Neural cell (in vitro differentiated cells): ENCODE results near the gene PLCZ1. TPM values are rescaled to one million over a fixed set of nuclear protein-coding genes. Genes with fewer than 3 reads are reported as not detected.

Experiments
- H2AFZ ChIP-seq: fragments of 200-600, 300-800 bp; sonication (generic), shearing (Covaris generic); 2 replicates; pipeline ENCODE4 v1.6.0; 2014; ENCODE audit warnings: low read depth, mild to moderate bottlenecking, antibody characterized with exemption, low read length, moderate library complexity
- H3F3A ChIP-seq: fragments of 200-600 bp; shearing (Covaris generic); 2 replicates; pipeline ENCODE4 v1.6.1; 2016; ENCODE audit warnings: mild to moderate bottlenecking, moderate library complexity, mixed read lengths, antibody characterized with exemption, low read length; ENCODE audit not compliant: insufficient read depth, poor library complexity, severe bottlenecking
- H3K27ac ChIP-seq: fragments of 200-600, 300-800 bp; sonication (generic), shearing (Covaris generic); 2 replicates; pipeline ENCODE4 v1.5.1; 2014; ENCODE audit warnings: mild to moderate bottlenecking, low read length, moderate library complexity
- H3K27me3 ChIP-seq: fragments of 300-800, 200-600 bp; sonication (generic), shearing (Covaris generic); 2 replicates; pipeline ENCODE4 v1.6.0; 2014; ENCODE audit warnings: mild to moderate bottlenecking, low read depth, low read length, moderate library complexity; ENCODE audit not compliant: insufficient read depth
- H3K36me3 ChIP-seq: fragments of 300-800, 200-600 bp; sonication (generic), shearing (Covaris generic); 2 replicates; pipeline ENCODE4 v1.5.1; 2014; ENCODE audit warnings: mild to moderate bottlenecking, antibody characterized with exemption, low read length, moderate library complexity; ENCODE audit not compliant: insufficient read depth
- H3K4me2 ChIP-seq: fragments of 300-800, 200-600 bp; sonication (generic), shearing (Covaris generic); 2 replicates; pipeline ENCODE4 v1.6.0; 2014; ENCODE audit warnings: mild to moderate bottlenecking, low read length
- H3K4me3 ChIP-seq: fragments of 300-800, 200-600 bp; sonication (generic), shearing (Covaris generic); 2 replicates; pipeline ENCODE4 v1.5.1; 2014; ENCODE audit warnings: mild to moderate bottlenecking, low read length, moderate library complexity
- H3K79me2 ChIP-seq: fragments of 200-600 bp; shearing (Covaris generic); replicated peaks from 2 replicates; pipeline ENCODE4 v1.6.0; 2014; ENCODE audit warnings: mild to moderate bottlenecking, low read length, moderate library complexity; ENCODE audit not compliant: insufficient read depth
- H3K9ac ChIP-seq: fragments of 300-800, 200-600 bp; sonication (generic), shearing (Covaris generic); 2 replicates; pipeline ENCODE4 v1.6.1; 2016; ENCODE audit warnings: mild to moderate bottlenecking, low read length, mixed read lengths
- H3K9me2 ChIP-seq: fragments of 200-600 bp; shearing (Covaris generic); 2 replicates; pipeline ENCODE4 v1.6.1; 2016; ENCODE audit warnings: mild to moderate bottlenecking, low read length, mixed read lengths; ENCODE audit not compliant: insufficient read depth
- H3K9me3 ChIP-seq: fragments of 200-600, 300-800 bp; sonication (generic), shearing (Covaris generic); 2 replicates; pipeline ENCODE4 v1.6.1; 2016; ENCODE audit warnings: mild to moderate bottlenecking, mixed run types, low read length, moderate library complexity, mixed read lengths
- H4K20me1 ChIP-seq: fragments of 200-600 bp; shearing (Covaris generic); 2 replicates; pipeline ENCODE4 v1.6.1; 2016; ENCODE audit warnings: mild to moderate bottlenecking, mixed run types; ENCODE audit not compliant: insufficient read depth
- CTCF ChIP-seq: fragments of 450-650 bp; IDR thresholded peaks from 2 replicates; pipeline ENCODE4 v1.5.1; 2014; ENCODE audit warnings: antibody characterized with exemption, mild to moderate bottlenecking, moderate library complexity; ENCODE audit not compliant: poor library complexity, severe bottlenecking
- EP300 ChIP-seq: fragments of 450-650 bp; conservative IDR thresholded peaks from 2 replicates; pipeline ENCODE4 v1.6.1; 2014; ENCODE audit warnings: antibody characterized with exemption, mild to moderate bottlenecking, moderate library complexity; ENCODE audit not compliant: poor library complexity, severe bottlenecking
- EZH2 ChIP-seq: fragments of 200-600, 300-800 bp; shearing (Covaris generic), sonication (generic); IDR thresholded peaks from 2 replicates; pipeline ENCODE4 v1.6.1; 2014; ENCODE audit warnings: antibody characterized with exemption, low read length, borderline replicate concordance, mild to moderate bottlenecking; ENCODE audit not compliant: insufficient read depth, poor library complexity, severe bottlenecking
- MXI1 ChIP-seq: fragments of 450-650 bp; conservative IDR thresholded peaks from 2 replicates; pipeline ENCODE4 v1.6.1; 2014; ENCODE audit warnings: antibody characterized with exemption, mild to moderate bottlenecking; ENCODE audit not compliant: poor library complexity, severe bottlenecking
- POLR2AphosphoS5 ChIP-seq: IDR thresholded peaks from 2 replicates; pipeline ENCODE4 v1.6.1; 2012
- RAD21 ChIP-seq: fragments of 450-650 bp; conservative IDR thresholded peaks from 2 replicates; pipeline ENCODE4 v1.6.1; 2014; ENCODE audit warnings: antibody characterized with exemption, mild to moderate bottlenecking, moderate library complexity
- SMC3 ChIP-seq: fragments of 450-650 bp; conservative IDR thresholded peaks from 2 replicates; pipeline ENCODE4 v1.6.1; 2014; ENCODE audit warnings: antibody characterized with exemption, mild to moderate bottlenecking, moderate library complexity; ENCODE audit not compliant: poor library complexity
- TAF1 ChIP-seq: IDR thresholded peaks from 2 replicates; pipeline ENCODE4 v1.6.1; 2012; ENCODE audit warnings: low read depth
- polyA plus RNA-seq: library from polyadenylated mRNA; depleted of rRNA; stranded (reverse); fragments of >200 nt; gene quantifications from 2 replicates; pipeline ENCODE4 v1.2.3, GENCODE V29; 2014

PLCZ1 gene
- polyA plus RNA-seq, 1 donor from 2014 or later: not detected

- Histone ChIP-seq H3K9ac (no peak overlapping the region), H3K9me2 (no peaks in the 10 kb centered on the region), H3K36me3 (no peaks in the 10 kb centered on the region), H3K4me2 (no peak overlapping the region), H4K20me1 (no peaks in the 10 kb centered on the region), H3K27ac (no peak overlapping the region), H3K9me3 (no peaks in the 10 kb centered on the region), H3K4me3 (no peak overlapping the region), H3F3A (no peaks in the 10 kb centered on the region), H3K79me2 (no peaks in the 10 kb centered on the region), H3K27me3 (no peaks in the 10 kb centered on the region), H2AFZ (no peak overlapping the region)
- TF ChIP-seq POLR2AphosphoS5 (no peak), MXI1 (no peak), TAF1 (no peak), CTCF (no peak), EZH2 (no peak), EP300 (no peak), RAD21 (no peak)
Measured at GRCh38 chr12:18644564-18644963, 93.2 kb downstream of the PLCZ1 start.

- Histone ChIP-seq H3K79me2 (no peaks in the 10 kb centered on the region), H3K36me3 (no peaks in the 10 kb centered on the region), H3K27me3 (no peaks in the 10 kb centered on the region), H3K9ac (no peak overlapping the region), H2AFZ (no peak overlapping the region), H3K9me2 (no peaks in the 10 kb centered on the region), H3K9me3 (no peaks in the 10 kb centered on the region), H3K27ac (no peak overlapping the region), H3F3A (no peaks in the 10 kb centered on the region), H3K4me2 (no peak overlapping the region), H3K4me3 (no peak overlapping the region), H4K20me1 (no peaks in the 10 kb centered on the region)
- TF ChIP-seq MXI1 (no peak), EP300 (no peak), CTCF (no peak)
Measured at GRCh38 chr12:18643681-18644080, 94.1 kb downstream of the PLCZ1 start.

- Histone ChIP-seq H3K9me2 (no peaks in the 10 kb centered on the region), H2AFZ (no peak overlapping the region), H3K79me2 (no peaks in the 10 kb centered on the region), H3K27me3 (no peaks in the 10 kb centered on the region), H3F3A (no peaks in the 10 kb centered on the region), H4K20me1 (no peaks in the 10 kb centered on the region), H3K36me3 (no peaks in the 10 kb centered on the region), H3K4me3 (no peak overlapping the region), H3K9me3 (no peaks in the 10 kb centered on the region), H3K4me2 (no peak overlapping the region), H3K27ac (no peak overlapping the region), H3K9ac (no peak overlapping the region)
- TF ChIP-seq RAD21 (no peak), MXI1 (no peak), POLR2AphosphoS5 (no peak), SMC3 (no peak), CTCF (no peak), EP300 (no peak)
Measured at GRCh38 chr12:18640321-18640955, 97.4 kb downstream of the PLCZ1 start.
